SJSA1 (cell line): ENCODE results near the gene CAST. TPM values are rescaled to one million over a fixed set of nuclear protein-coding genes. Genes with fewer than 3 reads are reported as not detected.

Experiments used
- DNase-seq, 2 experiments: peaks; one replicate each; pipeline ENCODE4 v3.0.0-alpha.2; 2015 to 2020; ENCODE audit warnings: low spot score in 2 of 2, low read depth in 1 of 2
- H3K27ac ChIP-seq: fragments of 250-450 bp; sonication (Bioruptor Pico); 2 replicates; pipeline ENCODE4 v1.5.1; 2020; ENCODE audit warnings: mild to moderate bottlenecking, moderate library complexity
- H3K27me3 ChIP-seq: fragments of 250-450 bp; sonication (Bioruptor Pico); replicated peaks from 2 replicates; pipeline ENCODE4 v1.5.1; 2020; ENCODE audit warnings: mild to moderate bottlenecking, moderate library complexity
- H3K36me3 ChIP-seq: fragments of 250-450 bp; sonication (Bioruptor Pico); 2 replicates; pipeline ENCODE4 v1.5.1; 2020; ENCODE audit warnings: mild to moderate bottlenecking
- H3K4me1 ChIP-seq: fragments of 250-450 bp; sonication (Bioruptor Pico); replicated peaks from 2 replicates; pipeline ENCODE4 v1.6.1; 2021; ENCODE audit warnings: mild to moderate bottlenecking
- H3K4me3 ChIP-seq: fragments of 250-450 bp; sonication (Bioruptor Pico); 2 replicates; pipeline ENCODE4 v1.5.1; 2020; ENCODE audit warnings: mild to moderate bottlenecking
- H3K9me3 ChIP-seq: fragments of 250-450 bp; sonication (Bioruptor Pico); replicated peaks from 2 replicates; pipeline ENCODE4 v1.5.1; 2020; ENCODE audit warnings: mild to moderate bottlenecking
- total RNA-seq: library from RNA; depleted of rRNA; stranded (reverse); fragments of >200 nt; shearing (Covaris generic); gene quantifications from 2 replicates; pipeline ENCODE4 v1.2.3, GENCODE V29; 2014

CAST gene
- total RNA-seq, 1 experiment from 2014 or later, result 234 TPM

DNA sequence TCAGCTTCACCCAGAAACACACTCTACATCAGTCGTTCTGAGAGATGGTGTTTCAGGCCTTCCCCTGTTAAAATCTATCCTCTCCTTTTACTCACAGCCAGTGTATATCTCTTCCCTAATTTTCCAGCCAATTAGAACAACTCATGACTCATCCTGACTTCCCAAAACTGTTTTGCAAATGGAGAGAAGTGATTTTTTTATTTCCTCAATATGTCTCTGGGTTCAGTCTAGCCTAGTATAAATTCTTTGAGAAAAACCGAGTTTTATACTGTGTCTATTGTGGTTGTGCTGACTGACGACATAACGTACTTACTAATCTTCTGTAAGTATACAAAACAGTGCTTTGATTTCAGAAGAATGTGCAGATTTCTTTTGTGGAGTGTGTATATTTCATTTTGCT, 28.4 kb upstream of the CAST start:
- Histone ChIP-seq H3K4me1 (peaks cover 36% of the 10 kb centered on the region), H3K9me3 (no peaks in the 10 kb centered on the region), H3K36me3 (no peaks in the 10 kb centered on the region), H3K27me3 (no peaks in the 10 kb centered on the region), H3K4me3 (no peak overlapping the region), H3K27ac (peak overlapping the region; percentile 47)
- peak in 1 of 2 experiments; percentile 64 for DNase-seq

DNA sequence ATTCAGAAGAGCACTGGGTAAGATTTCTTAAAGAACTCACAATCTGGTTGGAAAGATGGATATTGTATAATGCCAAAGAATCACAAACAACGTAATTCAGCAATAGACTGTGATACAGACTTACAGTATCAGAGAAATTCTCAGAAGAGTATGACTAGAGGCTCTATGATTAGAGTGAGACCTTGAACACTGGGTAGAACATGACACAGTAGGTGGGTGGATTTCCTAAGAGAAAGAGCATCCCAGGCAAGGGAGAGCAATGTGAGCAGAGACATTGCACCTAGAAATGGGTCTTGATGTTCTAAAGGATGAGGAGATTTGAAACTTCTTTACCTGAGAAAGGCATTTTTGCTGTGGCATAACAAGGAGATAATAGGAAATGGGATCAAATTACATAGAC, 27.3 kb upstream of the CAST start:
- no peaks in the 10 kb centered on the region for H3K27me3 ChIP-seq
- peaks cover 27% of the 10 kb centered on the region for H3K4me1 ChIP-seq
- H3K9me3 ChIP-seq, result no peaks in the 10 kb centered on the region
- no peaks in the 10 kb centered on the region for H3K36me3 ChIP-seq
- H3K4me3 ChIP-seq, result no peak overlapping the region
- DNase-seq, result no peak
- no peak overlapping the region for H3K27ac ChIP-seq

DNA sequence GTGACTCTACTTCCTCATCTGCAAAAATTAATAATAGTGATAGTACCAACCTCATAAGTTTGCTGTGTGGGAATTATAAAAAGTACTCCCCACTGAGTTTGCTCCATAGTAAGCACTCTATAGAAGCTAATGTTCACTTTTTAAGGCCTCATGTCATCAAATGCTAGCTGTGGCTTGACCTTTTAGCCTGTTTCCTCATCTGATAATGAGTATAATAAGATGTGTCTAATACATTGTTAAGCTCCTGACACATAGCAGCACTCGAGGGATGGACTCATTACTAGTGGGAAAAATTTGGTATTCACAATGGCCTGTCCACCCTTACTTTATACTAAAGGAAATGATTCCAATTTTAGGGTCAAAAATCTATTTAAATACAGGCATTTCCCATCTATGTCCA, 26.1 kb upstream of the CAST start:
- H3K27ac ChIP-seq, result no peak overlapping the region
- peaks cover 19% of the 10 kb centered on the region for H3K4me1 ChIP-seq
- no peaks in the 10 kb centered on the region for H3K27me3 ChIP-seq
- H3K36me3 ChIP-seq, result no peaks in the 10 kb centered on the region
- H3K9me3 ChIP-seq, result no peaks in the 10 kb centered on the region
- DNase-seq, result no peak
- no peak overlapping the region for H3K4me3 ChIP-seq

DNA sequence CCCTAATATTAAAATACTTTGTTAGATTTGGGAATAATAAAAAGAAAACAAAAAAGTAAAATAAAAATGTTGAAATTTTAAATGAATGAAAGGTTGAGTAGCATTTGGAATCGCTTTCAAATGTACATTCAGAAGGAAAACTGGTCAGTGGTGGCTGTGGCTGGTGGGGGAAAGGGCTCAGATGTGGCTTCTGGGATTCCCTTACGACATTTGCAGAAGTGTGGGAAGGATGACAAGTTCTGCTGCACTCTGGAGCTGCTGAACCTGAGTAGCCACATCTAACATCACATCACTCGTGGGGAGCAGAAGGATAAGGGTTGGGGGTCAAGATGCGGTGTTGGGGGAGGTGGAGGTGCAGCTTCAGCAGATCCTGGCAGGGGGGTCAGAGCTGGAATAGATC, 25.6 kb upstream of the CAST start:
- Histone ChIP-seq H3K27ac (no peak overlapping the region), H3K4me1 (peaks cover 25% of the 10 kb centered on the region), H3K27me3 (no peaks in the 10 kb centered on the region), H3K4me3 (no peak overlapping the region), H3K36me3 (no peaks in the 10 kb centered on the region), H3K9me3 (no peaks in the 10 kb centered on the region)
- no peak for DNase-seq

DNA sequence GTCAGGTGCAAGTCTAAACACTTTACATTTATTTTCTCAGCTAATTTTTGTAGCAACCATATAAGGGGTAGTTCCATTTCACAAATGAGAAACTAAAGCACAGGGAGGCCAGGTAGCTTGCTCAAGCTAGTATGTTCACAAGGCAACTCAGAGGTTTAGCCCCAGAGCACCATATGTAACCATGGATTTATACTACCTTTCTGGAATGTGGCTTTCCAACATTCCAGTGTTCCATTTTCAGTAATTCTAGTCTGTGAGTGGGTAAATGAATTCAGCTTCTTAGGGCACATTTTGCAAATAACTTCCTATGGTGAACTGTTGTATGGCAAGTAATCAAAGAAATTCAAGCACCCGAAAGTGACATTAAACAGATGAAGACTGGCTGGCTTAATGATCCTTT, 25.0 kb upstream of the CAST start:
- Histone ChIP-seq H3K9me3 (no peaks in the 10 kb centered on the region), H3K4me1 (peaks cover 31% of the 10 kb centered on the region), H3K27ac (no peak overlapping the region), H3K36me3 (no peaks in the 10 kb centered on the region), H3K4me3 (no peak overlapping the region), H3K27me3 (no peaks in the 10 kb centered on the region)
- DNase-seq, result no peak

DNA sequence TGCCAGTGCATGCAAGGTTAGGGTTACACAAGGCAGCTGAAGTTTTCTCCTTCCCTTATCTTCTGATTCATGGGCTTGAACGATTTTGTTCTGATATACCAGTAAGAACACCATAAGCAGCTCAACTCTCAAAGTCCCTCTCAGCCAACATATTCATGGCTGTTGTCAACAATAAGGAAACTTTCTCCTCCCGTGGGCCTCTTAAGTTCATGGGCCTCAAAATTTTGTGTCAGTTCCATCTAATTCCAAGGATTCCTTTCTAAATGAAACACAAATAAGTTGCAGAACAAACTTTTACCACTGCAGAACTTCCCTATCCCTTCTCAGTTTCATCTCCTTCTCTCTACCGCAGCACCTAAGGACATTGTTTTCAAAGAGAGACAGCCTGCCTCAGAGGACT, 23.6 kb upstream of the CAST start:
- Histone ChIP-seq H3K9me3 (no peaks in the 10 kb centered on the region), H3K4me3 (no peak overlapping the region), H3K27me3 (no peaks in the 10 kb centered on the region), H3K36me3 (no peaks in the 10 kb centered on the region), H3K4me1 (peaks cover 28% of the 10 kb centered on the region), H3K27ac (no peak overlapping the region)
- DNase-seq, result no peak

DNA sequence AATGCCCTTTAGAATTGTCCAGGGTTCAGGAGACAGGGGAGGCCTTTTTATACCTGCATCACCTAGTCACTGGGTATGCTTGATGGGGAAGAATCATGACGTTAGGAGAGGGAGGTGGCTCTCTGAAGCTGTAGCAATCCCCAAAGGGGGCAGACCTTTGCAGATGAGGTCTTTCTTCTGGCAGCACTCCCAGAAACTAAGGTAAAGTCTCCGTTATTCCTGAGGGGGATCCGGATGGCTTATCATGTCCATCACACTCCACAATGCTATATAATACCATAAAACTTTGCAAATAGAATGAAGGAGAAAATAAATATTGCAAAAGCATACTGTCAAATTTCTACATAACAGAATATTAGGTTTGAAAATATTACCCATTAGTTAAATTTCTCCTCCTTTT, 21.5 kb upstream of the CAST start:
- Histone ChIP-seq H3K4me3 (no peak overlapping the region), H3K36me3 (no peaks in the 10 kb centered on the region), H3K27me3 (no peaks in the 10 kb centered on the region), H3K27ac (no peak overlapping the region), H3K4me1 (peaks cover 18% of the 10 kb centered on the region), H3K9me3 (no peaks in the 10 kb centered on the region)
- no peak for DNase-seq

DNA sequence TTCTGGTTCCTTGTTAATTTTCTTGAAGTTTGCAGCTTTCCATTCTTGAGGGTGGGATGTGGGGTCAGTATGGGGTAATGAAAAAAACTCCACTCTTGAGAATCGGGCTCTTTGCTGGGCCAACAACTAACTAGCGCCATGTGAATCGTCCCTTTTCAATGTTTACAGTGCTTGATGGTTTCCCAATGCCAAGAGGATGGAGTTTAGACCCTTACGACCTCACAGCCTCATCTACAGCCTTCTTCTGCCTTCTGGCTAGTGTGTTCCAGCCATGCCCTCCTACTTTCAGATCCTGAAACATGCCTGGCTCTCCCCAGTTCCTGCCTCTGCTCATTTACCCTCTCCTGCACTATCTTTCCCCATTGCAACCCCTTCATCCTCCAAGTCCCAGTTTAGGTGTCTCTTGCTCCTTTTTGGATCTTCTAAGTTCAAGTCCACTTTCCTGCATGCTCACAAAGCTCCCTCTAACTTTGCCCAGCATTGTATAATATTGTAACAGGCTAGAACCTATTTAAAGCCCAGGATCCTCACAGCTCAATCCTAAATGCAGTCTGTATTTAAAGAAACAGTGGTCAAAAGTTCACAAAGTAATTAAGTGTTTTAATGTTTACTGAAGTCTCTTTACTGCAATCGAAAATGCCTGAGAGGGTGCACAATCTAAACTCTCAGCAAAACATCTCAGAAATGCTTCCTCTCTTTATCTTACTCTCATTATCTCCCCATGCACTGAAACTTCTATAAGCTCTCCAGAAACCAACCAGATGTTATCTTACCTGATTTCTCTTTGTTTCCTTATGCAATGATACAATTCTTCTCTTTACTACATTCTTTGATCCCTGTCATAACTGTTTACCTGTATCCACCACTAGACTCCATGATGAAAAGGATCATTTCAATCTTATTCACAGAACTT, 20.6 kb upstream of the CAST start:
- H3K27ac ChIP-seq, result no peak overlapping the region
- no peaks in the 10 kb centered on the region for H3K36me3 ChIP-seq
- DNase-seq, result no peak
- peaks cover 18% of the 10 kb centered on the region for H3K4me1 ChIP-seq
- H3K4me3 ChIP-seq, result no peak overlapping the region
- H3K27me3 ChIP-seq, result no peaks in the 10 kb centered on the region
- H3K9me3 ChIP-seq, result no peaks in the 10 kb centered on the region

DNA sequence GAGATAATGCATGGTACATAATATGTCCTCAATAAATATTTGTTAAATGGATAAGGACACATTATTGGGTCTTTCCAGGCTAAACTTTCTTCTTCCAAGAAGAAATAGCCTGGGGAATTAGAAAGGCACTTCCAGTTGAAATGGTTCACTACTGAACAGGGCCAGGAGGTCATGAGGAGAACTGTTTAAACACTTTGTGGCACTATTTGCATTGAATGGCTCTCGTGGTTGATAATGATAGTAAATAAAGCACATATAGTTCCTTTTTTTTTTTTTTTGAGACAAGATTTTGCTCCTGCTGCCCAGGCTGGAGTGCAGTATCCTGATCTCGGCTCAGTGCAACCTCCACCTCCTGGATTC, 19.9 kb upstream of the CAST start:
- H3K27ac ChIP-seq, result no peak overlapping the region
- no peak for DNase-seq
- H3K4me3 ChIP-seq, result no peak overlapping the region
- H3K36me3 ChIP-seq, result no peaks in the 10 kb centered on the region
- H3K27me3 ChIP-seq, result no peaks in the 10 kb centered on the region
- H3K4me1 ChIP-seq, result peaks cover 18% of the 10 kb centered on the region
- no peaks in the 10 kb centered on the region for H3K9me3 ChIP-seq

DNA sequence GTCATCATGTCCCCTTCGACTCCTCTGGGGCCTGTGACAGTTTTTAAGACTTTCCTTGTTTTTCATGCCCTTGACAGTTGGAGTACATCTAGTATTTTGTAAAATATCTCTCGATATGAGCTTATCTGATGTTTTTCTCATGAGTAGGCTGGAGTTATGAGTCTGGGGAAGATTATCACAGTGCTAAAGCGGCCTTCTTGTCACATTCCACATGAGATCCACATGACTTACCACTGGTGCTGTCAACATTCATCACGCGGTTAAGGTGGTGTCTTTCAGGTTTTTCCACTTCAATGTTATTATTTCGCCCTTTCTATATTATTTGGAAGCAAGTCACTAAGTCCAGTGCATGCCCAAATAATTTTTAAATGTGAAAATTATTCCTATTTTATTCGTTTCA, 17.1 kb upstream of the CAST start:
- Histone ChIP-seq H3K27me3 (no peaks in the 10 kb centered on the region), H3K36me3 (no peaks in the 10 kb centered on the region), H3K9me3 (no peaks in the 10 kb centered on the region), H3K4me3 (no peak overlapping the region), H3K27ac (no peak overlapping the region), H3K4me1 (peaks cover 28% of the 10 kb centered on the region)
- no peak for DNase-seq

DNA sequence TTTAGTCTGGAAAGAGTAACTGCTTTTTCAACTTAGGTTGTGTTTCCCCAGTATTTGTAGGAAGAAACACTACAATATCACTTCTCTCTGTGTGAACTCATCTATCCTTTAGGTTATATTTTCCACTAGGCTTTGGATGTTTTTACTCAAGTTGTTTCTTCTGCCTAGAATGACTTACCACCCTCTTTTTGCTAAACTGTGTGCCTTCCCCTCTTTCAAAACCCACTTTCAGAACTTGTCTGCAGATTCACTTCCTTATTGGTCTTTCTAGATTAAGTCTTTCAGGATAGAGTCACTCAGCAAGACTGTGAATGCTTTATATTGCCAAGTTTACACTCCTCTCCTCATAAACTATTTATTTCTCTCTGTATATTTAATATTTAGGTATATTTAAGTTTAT, 14.2 kb upstream of the CAST start:
- Histone ChIP-seq H3K9me3 (no peaks in the 10 kb centered on the region), H3K27me3 (no peaks in the 10 kb centered on the region), H3K4me3 (no peak overlapping the region), H3K36me3 (no peaks in the 10 kb centered on the region), H3K4me1 (peaks cover 45% of the 10 kb centered on the region), H3K27ac (0 out of 2 replicates have a peak overlapping the region, but pooled peaks have one; percentile 7)
- DNase-seq, result no peak

DNA sequence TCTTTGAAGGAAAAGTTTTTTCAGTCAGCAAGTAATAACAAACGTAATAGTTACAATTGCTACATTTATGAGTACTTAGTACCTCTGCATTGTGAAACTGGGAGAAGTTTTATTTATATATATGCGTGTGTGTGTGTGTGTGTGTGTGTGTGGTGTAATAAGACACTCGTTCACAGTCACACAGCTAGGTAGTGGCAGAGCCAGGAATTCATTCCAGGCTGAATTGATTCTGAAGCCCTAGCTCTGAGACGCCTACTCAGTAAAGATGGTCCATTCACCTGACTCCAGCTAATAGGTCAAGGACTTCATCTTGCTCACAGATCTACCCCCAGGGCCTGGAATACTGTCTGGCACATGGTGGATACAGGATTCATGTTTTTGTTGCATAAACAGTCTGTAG, 13.6 kb upstream of the CAST start:
- no peak for DNase-seq
- Histone ChIP-seq H3K4me1 (peaks cover 49% of the 10 kb centered on the region), H3K27ac (peak overlapping the region; percentile 72), H3K36me3 (no peaks in the 10 kb centered on the region), H3K27me3 (no peaks in the 10 kb centered on the region), H3K9me3 (no peaks in the 10 kb centered on the region), H3K4me3 (no peak overlapping the region)

DNA sequence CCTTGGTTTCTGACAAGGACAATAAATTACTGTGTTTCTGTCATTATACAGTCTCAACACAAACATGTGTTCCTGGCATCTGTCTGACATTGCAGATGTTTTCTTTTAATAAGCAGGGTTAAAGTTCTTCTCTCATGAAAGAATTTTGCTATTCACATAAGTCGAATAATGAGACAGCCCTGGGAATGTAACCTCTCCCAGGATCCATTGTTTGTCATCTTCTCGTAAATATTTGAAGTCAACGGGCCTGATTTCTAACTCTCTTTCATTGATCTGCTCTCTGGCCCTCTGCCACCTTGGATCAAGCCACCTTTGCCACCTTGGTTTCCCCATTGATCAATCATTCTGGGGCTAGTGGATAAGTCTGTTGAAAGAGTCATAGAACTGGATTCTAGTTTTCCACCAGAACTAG, 12.9 kb upstream of the CAST start:
- DNase-seq, result peak in 1 of 2 experiments; percentile 34

DNA sequence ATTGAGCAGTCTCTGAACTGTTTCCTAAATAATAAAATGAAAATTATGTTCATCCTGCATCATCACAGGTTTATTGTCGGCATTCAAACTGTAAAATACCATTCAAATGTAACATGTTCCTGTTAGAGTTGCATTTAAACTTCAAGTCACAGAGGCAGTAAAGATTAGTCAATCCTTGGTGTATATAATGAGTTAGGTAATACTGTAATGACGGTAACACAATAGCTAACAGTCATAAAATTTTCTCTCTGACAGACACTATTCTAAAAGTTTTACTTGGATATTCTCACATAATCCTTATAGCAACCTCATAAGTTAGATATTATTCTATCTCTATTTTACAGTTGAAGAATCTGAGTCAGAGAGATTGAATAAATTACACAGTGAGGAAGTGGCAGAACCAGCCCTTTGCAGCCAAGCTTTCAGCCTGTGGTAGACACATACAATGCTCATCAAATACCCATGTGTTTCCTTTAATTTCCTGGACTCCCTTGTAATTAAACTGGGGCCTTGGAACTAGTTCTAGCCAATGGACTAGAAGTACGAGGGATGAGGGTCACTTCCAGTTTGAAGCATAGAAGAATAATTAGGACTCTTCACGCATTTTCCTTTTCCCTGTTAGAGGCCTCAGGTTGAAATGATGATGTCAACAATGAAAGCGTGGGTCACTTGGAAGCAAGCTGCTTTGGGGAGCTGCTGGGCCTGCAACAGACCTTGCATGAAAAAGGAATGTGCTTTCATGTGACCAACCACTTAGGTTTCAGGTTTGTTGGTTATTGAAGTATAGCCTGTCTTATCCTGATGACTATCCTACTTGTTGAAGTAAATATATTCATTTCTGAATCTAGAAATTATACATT, 12.3 kb upstream of the CAST start:
- H3K27ac ChIP-seq, result peak overlapping the region; percentile 72
- DNase-seq, result no peak
- H3K4me3 ChIP-seq, result no peak overlapping the region
- H3K9me3 ChIP-seq, result no peaks in the 10 kb centered on the region
- H3K36me3 ChIP-seq, result no peaks in the 10 kb centered on the region
- no peaks in the 10 kb centered on the region for H3K27me3 ChIP-seq
- peaks cover 62% of the 10 kb centered on the region for H3K4me1 ChIP-seq

More for the DNA sequence above, 12.9 kb upstream of the CAST start:
- Histone ChIP-seq H3K36me3 (no peaks in the 10 kb centered on the region), H3K27me3 (no peaks in the 10 kb centered on the region), H3K9me3 (no peaks in the 10 kb centered on the region), H3K4me1 (peaks cover 56% of the 10 kb centered on the region), H3K27ac (peak overlapping the region; percentile 72), H3K4me3 (no peak overlapping the region)
